ACC112 (cell line): Measurements from ENCODE around the gene PRODH.
"Not testable (repeated sequence)": the region's sequence is repeated elsewhere in the genome, so short reads cannot be mapped to it uniquely, and the experiment has no call there.

ENCODE experiments used
- H2AFZ ChIP-seq: fragments of 200-600 bp; sonication (generic); one replicate; pipeline ENCODE4 v1.6.0; 2017; ENCODE audit warnings: antibody characterized with exemption, low read length; ENCODE audit not compliant: unreplicated experiment
- H3K27ac ChIP-seq: fragments of 200-600 bp; sonication (generic); 2 replicates; pipeline ENCODE4 v1.5.1; 2014; ENCODE audit warnings: low read depth, mild to moderate bottlenecking, antibody characterized with exemption, low read length, moderate library complexity
- H3K27me3 ChIP-seq: fragments of 200-600 bp; sonication (generic); 2 replicates; pipeline ENCODE4 v1.6.1; 2014; ENCODE audit warnings: mild to moderate bottlenecking, antibody characterized with exemption, low read length, moderate library complexity, mixed read lengths; ENCODE audit not compliant: insufficient read depth
- H3K36me3 ChIP-seq: fragments of 200-600 bp; sonication (generic); 2 replicates; pipeline ENCODE4 v1.6.1; 2016; ENCODE audit warnings: mild to moderate bottlenecking, antibody characterized with exemption, low read length, moderate library complexity, mixed read lengths; ENCODE audit not compliant: insufficient read depth
- H3K4me1 ChIP-seq: fragments of 200-600 bp; sonication (generic); one replicate; pipeline ENCODE4 v1.6.1; 2016; ENCODE audit warnings: low read length, mixed read lengths; ENCODE audit not compliant: insufficient read depth, unreplicated experiment, control insufficient read depth
- H3K4me3 ChIP-seq: fragments of 200-600 bp; sonication (generic); 2 replicates; pipeline ENCODE4 v1.5.1; 2014; ENCODE audit warnings: mild to moderate bottlenecking, low read depth, low read length
- H3K79me2 ChIP-seq: fragments of 200-600 bp; sonication (generic); one replicate; pipeline ENCODE4 v1.6.0; 2016; ENCODE audit warnings: low read length; ENCODE audit not compliant: control insufficient read depth, unreplicated experiment, insufficient read depth

PRODH gene

DNA sequence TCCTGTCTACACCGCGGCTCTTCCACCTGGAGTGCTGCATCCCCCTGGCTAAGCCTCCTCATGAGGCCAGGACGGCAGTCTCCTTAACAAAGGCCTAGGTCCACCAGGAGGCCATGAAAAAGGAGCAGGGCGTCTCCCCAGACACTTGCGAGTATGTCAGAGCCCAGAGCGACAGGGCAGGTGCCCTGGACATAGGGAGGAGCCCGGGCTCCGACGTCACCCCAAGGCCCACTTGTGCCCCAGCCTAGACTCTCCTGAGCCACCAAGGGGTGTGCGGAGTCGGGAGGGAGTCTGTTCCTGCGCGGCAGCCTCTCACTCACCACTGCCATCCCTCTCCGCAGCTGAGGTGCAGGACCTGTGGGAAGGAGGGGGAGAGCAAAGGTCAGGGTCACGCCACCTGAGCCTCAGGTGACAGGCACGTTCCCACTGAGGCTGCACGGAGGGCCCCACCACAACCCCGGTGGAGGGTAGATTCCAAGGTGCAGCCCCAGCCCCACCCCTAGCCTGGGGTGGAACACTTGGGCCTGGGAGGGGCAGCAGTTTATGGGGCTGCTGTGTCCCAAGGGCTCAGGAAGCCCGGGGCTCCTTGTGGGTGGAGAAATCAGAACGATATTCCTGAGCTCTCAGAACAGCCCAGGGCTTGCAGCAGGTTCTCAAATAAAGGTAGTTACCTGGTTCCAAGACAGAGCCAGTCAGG, 10.6 kb downstream of the PRODH start:
- no peak overlapping the region for H2AFZ ChIP-seq
- H3K27me3 ChIP-seq, result no peaks in the 10 kb centered on the region
- H3K4me1 ChIP-seq, result no peaks in the 10 kb centered on the region
- no peaks in the 10 kb centered on the region for H3K36me3 ChIP-seq
- no peak overlapping the region for H3K4me3 ChIP-seq
- no peaks in the 10 kb centered on the region for H3K79me2 ChIP-seq
- H3K27ac ChIP-seq, result no peak overlapping the region

DNA sequence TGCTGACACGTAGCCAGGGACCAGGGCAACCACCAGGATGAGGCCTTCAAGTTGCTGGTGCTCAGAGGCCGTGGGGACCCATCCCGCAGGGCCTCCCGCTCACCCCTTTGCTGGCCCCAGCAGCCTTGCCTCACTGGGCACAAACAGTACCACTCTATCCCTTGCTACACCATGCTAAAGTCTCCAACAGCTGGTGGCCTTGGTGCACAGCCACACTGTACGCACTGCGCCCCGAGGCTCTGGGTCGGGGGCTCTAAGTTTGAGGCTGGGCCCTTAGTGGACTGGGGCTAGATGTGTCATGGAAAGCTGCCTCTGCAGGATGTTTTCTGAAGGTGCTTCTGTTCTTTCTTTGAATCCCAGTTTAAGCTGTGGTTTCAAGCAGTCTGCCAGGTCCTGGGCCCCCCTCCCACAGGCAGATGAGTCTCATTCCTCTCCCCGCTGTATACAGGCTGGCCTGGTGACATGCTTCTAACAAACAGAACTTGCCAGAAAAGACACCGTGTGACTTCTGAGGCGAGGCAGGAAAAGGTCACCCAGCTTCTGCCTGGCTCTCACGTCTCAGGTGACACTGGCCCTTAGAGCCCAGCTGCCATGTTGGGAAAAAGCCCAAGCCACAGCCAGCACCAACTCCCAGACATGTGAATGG, 15.7 kb downstream of the PRODH start:
- not testable (repeated sequence) for H3K36me3 ChIP-seq, H3K79me2 ChIP-seq, H2AFZ ChIP-seq, H3K4me3 ChIP-seq, H3K4me1 ChIP-seq, H3K27ac ChIP-seq, H3K27me3 ChIP-seq

DNA sequence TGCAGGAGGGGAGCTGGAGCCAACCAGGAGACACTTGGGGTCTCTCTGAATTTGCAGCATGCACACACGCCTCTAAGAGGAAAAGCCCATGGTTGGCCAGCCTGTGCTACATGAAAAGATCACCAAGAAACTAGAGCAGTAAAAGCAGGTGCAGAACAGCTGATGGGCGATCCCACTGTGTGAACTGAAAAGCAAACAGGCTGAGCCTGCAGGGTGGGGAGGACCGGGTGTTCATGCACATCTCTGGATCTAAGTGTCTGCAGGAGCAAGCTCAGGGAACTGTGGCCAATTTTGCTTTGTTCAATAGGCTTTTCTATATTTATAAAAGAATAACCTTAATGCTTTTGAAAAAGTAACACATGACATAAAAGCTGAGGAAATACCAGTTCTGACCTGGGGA, 18.3 kb downstream of the PRODH start:
- H3K4me3 ChIP-seq, H3K4me1 ChIP-seq, H3K79me2 ChIP-seq, H2AFZ ChIP-seq, H3K36me3 ChIP-seq, H3K27ac ChIP-seq, H3K27me3 ChIP-seq: not testable (repeated sequence)

DNA sequence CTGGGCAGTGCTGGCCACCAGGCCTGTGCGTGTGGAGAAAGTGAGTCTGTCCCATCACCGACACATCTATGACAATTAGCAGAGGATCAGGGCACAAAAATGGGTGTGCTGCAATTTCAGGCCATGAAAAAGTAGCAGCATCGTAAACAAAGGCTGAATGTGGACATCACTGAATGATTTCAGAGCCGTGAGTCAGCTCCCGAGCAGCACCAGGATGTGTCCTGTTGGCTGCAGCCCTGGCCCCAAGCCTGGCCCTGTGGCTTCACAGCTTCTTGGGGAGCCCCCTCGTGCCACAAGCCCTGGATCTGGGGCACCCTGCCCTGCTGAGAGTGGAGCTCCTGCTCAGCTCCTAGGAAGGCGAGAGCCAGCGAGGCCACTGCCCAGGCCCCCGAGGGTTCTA, 20.5 kb downstream of the PRODH start:
- H3K27ac ChIP-seq, H3K27me3 ChIP-seq, H2AFZ ChIP-seq, H3K79me2 ChIP-seq, H3K36me3 ChIP-seq, H3K4me3 ChIP-seq, H3K4me1 ChIP-seq: not testable (repeated sequence)

DNA sequence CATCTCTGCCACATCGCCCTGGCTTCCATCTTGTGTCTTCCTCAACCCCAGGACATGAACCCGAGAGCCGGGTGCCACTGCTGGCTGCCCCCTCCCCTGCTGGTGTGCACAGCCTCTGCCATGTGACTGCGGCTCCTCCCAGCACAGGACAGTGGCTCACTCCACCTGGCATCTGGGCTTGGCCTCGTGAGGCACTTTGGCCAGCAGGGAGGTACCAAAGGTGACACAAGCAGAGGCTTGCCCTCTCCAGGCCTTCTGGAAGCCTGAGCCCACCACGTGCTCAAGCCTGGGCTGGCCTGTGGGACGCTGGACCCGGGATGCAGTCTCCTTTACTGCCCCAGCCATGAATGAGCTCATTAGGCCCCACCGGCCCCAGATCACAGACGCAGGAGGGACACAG, 21.5 kb downstream of the PRODH start:
- H3K79me2 ChIP-seq, H3K27me3 ChIP-seq, H3K4me3 ChIP-seq: not testable (repeated sequence)

DNA sequence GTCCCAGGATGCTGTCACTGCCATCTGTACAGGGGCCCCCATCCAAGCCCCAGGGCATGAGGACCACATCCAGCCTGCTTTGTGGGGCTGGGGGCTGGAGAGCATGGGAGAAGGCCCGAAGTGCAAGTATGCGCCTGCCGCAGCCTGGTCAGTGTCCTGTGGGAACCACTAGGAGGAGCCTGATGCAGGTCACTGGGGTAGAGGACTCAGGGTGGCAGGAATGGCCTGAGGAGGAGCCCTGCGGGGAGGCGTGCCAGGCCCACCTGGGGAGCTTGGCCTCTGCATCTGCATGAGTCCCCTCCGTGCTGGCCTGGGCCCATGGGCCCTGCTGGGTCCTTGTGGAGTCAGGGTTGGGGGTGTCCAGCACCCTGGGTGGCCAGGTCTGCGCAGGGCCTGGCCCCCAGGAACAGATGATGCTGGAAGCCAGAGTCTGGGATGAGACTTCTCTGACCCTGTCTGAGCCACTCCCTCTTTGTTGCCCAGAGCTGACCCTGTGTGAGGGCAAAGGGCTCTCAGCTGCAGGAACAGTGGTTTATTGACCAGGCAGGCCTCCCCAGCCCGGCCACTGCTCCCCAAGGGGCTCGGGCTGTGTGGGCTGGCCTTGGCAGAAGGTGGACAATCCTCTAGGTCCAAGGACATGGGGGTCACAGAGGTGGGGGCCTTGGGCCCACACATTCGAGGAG, 23.7 kb downstream of the PRODH start:
- H3K4me1 ChIP-seq, H3K27me3 ChIP-seq, H3K27ac ChIP-seq, H2AFZ ChIP-seq, H3K36me3 ChIP-seq, H3K4me3 ChIP-seq, H3K79me2 ChIP-seq: not testable (repeated sequence)

More for the DNA sequence above, 21.5 kb downstream of the PRODH start:
- H3K36me3 ChIP-seq, H3K27ac ChIP-seq, H2AFZ ChIP-seq, H3K4me1 ChIP-seq: not testable (repeated sequence)

DNA sequence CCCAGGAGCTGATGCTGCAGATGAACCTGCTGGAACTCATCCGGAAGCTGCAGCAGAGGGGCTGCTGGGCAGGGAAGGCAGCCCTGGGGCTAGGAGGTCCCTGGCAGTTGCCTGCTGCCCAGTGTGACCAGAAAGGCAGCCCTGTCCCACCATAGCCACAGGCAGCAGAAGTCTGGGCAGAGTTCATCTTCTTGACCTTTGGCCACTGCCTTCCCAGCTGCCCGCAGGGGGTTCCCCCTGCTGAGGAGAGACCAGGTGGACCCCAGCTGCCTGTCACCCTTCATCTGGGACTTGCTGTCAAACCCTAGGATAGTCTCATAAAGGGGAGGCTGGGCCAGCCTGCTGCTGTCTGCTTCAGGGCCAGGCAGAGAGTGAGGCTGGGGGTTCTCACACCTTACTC, 24.6 kb downstream of the PRODH start:
- H3K79me2 ChIP-seq, H3K27ac ChIP-seq, H3K4me1 ChIP-seq, H3K36me3 ChIP-seq, H3K4me3 ChIP-seq, H3K27me3 ChIP-seq, H2AFZ ChIP-seq: not testable (repeated sequence)

DNA sequence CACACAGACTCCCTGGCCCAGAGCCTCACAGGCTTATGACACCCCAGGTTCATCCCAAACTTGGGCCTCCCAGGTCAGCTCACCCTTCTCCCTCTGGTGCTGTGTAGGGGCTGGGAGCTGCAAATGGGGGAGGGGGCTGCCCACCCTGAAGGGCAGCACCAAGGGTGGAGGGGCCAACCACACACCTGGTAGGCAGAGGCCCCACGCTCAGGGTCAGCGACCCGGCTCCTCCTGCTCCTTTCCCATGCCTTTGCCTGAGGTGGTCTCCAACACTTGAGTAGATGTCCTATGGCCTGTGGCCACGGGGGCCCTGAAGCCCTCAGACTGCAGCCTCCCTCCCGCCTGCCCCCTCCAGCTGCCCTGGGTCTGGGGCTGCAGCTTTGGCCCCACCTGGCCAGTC, 26.5 kb downstream of the PRODH start:
- H3K27me3 ChIP-seq, result no peaks in the 10 kb centered on the region
- no peak overlapping the region for H3K27ac ChIP-seq
- H2AFZ ChIP-seq, result no peak overlapping the region
- H3K36me3 ChIP-seq, result no peaks in the 10 kb centered on the region
- H3K4me1 ChIP-seq, result no peaks in the 10 kb centered on the region
- H3K4me3 ChIP-seq, result no peak overlapping the region
- no peaks in the 10 kb centered on the region for H3K79me2 ChIP-seq

DNA sequence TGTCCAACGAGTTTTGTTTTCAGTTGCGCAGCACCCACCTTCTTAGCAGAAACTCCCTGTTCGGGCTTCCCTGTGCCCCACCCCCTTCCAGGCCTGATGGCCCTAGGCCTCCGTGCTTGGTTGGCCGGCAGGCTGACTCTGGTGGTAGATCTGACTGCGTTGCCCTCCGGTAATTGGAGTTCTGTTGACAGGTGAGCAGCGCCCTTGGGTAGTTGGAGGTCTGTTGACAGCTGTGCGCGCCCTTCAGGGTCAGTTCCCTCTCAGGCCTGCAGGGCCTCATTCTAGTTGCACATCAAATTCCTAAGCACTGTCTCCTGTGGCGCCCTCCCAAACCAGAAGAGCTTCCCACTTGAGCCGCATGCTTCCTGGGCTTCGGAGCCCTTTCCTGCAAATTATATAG, 29.2 kb downstream of the PRODH start:
- H3K79me2 ChIP-seq, result no peaks in the 10 kb centered on the region

DNA sequence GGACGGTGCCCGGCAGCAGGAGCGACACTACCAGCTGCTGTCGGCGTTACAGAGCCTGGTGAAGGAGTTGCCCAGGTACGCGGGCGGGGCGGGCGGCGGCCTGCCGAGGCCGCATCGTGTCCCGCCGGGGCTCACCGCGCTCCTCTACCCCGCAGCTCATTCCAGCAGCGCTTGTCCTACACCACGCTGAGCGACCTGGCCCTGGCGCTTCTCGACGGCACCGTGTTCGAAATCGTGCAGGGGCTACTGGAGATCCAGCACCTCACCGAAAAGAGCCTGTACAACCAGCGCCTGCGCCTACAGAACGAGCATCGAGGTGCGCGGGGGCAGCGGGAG, 29.7 kb downstream of the PRODH start:
- H3K4me1 ChIP-seq, H3K79me2 ChIP-seq, H3K36me3 ChIP-seq, H2AFZ ChIP-seq, H3K4me3 ChIP-seq, H3K27ac ChIP-seq, H3K27me3 ChIP-seq: not testable (repeated sequence)

More for the DNA sequence above, 29.2 kb downstream of the PRODH start:
- H3K27me3 ChIP-seq, result no peaks in the 10 kb centered on the region
- no peak overlapping the region for H3K4me3 ChIP-seq
- H3K27ac ChIP-seq, result no peak overlapping the region
- no peak overlapping the region for H2AFZ ChIP-seq
- no peaks in the 10 kb centered on the region for H3K4me1 ChIP-seq
- no peaks in the 10 kb centered on the region for H3K36me3 ChIP-seq
